HEK293T (cell line): Measurements from ENCODE around the gene SLC35D2.
"Not testable (repeated sequence)": the region's sequence is repeated elsewhere in the genome, so short reads cannot be mapped to it uniquely, and the experiment has no call there.

Experiments
- CTCF ChIA-PET: fragments of 350-600 bp; formaldehyde crosslinking; extraction: SDS; loops from one replicate; lab custom pipeline; 2021; ENCODE audit warnings: antibody characterized with exemption, inconsistent platforms; lab: Yijun Ruan, JAX
- POLR2A ChIA-PET: fragments of 350-600 bp; formaldehyde crosslinking; extraction: SDS; loops from one replicate; lab custom pipeline; 2020; ENCODE audit warnings: antibody characterized with exemption, inconsistent platforms; lab: Yijun Ruan, JAX
- DNase-seq: peaks from one replicate; pipeline ENCODE4 v3.0.0; 2012; ENCODE audit warnings: mixed read lengths; ENCODE audit errors: extremely low spot score
- ARNT ChIP-seq: fragments of 450-650 bp; IDR thresholded peaks from 2 replicates; pipeline ENCODE4 v1.6.1; 2017; ENCODE audit warnings: mild to moderate bottlenecking
- BHLHE40 ChIP-seq: fragments of 450-650 bp; IDR thresholded peaks from 2 replicates; pipeline ENCODE4 v1.6.1; 2016; ENCODE audit warnings: mild to moderate bottlenecking, moderate library complexity, borderline replicate concordance
- CTBP1 ChIP-seq: fragments of 450-650 bp; IDR thresholded peaks from 2 replicates; pipeline ENCODE4 v1.6.1; 2016; ENCODE audit warnings: borderline replicate concordance
- ELF4 ChIP-seq: fragments of 450-650 bp; IDR thresholded peaks from 2 replicates; pipeline ENCODE4 v1.6.1; 2017; ENCODE audit warnings: antibody characterized with exemption
- FOXA1 ChIP-seq: fragments of 450-650 bp; IDR thresholded peaks from 2 replicates; pipeline ENCODE4 v1.6.1; 2016; ENCODE audit warnings: mild to moderate bottlenecking
- FOXK2 ChIP-seq: fragments of 450-650 bp; IDR thresholded peaks from 2 replicates; pipeline ENCODE4 v1.6.1; 2016; ENCODE audit warnings: mild to moderate bottlenecking
- FOXM1 ChIP-seq: fragments of 450-650 bp; IDR thresholded peaks from 2 replicates; pipeline ENCODE4 v1.6.1; 2017; ENCODE audit warnings: mild to moderate bottlenecking, borderline replicate concordance
- HDGF ChIP-seq: fragments of 450-650 bp; IDR thresholded peaks from 2 replicates; pipeline ENCODE4 v1.6.1; 2017; ENCODE audit warnings: antibody characterized with exemption, borderline replicate concordance
- L3MBTL2 ChIP-seq: fragments of 450-650 bp; conservative IDR thresholded peaks from 2 replicates; pipeline ENCODE4 v1.6.1; 2016; ENCODE audit warnings: mild to moderate bottlenecking
- LEF1 ChIP-seq: fragments of 450-650 bp; IDR thresholded peaks from 2 replicates; pipeline ENCODE4 v1.6.1; 2017; ENCODE audit warnings: mild to moderate bottlenecking, borderline replicate concordance
- NFRKB ChIP-seq: fragments of 450-650 bp; IDR thresholded peaks from 2 replicates; pipeline ENCODE4 v1.6.1; 2016; ENCODE audit warnings: mild to moderate bottlenecking, moderate library complexity
- PKNOX1 ChIP-seq: fragments of 450-650 bp; IDR thresholded peaks from 2 replicates; pipeline ENCODE4 v1.6.1; 2016
- SP1 ChIP-seq: fragments of 450-650 bp; IDR thresholded peaks from 2 replicates; pipeline ENCODE4 v1.6.1; 2017
- SUZ12 ChIP-seq: fragments of 450-650 bp; IDR thresholded peaks from 2 replicates; pipeline ENCODE4 v1.6.1; 2016; ENCODE audit warnings: mild to moderate bottlenecking
- TARDBP ChIP-seq: fragments of 450-650 bp; IDR thresholded peaks from 2 replicates; pipeline ENCODE4 v1.6.1; 2016
- ZNF384 ChIP-seq: fragments of 450-650 bp; IDR thresholded peaks from 2 replicates; pipeline ENCODE4 v1.6.1; 2016

The SLC35D2 gene

GRCh38 chr9:96376891-96377874, 6.3 kb downstream of the SLC35D2 start:
- ChIA-PET CTCF (no interaction called here), POLR2A (no interaction called here)
- no peak for TF ChIP-seq SP1
- no peak for TF ChIP-seq BHLHE40
- no peak for TF ChIP-seq PKNOX1
- TF ChIP-seq FOXK2, result no peak
- no peak for TF ChIP-seq LEF1
- no peak for TF ChIP-seq FOXA1
- no peak for TF ChIP-seq NFRKB
- no peak for TF ChIP-seq TARDBP
- TF ChIP-seq ZNF384, result no peak
- TF ChIP-seq SUZ12, result no peak
- TF ChIP-seq ARNT, result no peak
- no peak for TF ChIP-seq L3MBTL2
- DNase-seq, result peak; percentile 37

GRCh38 chr9:96375507-96375906, 8.0 kb downstream of the SLC35D2 start:
- CTCF ChIA-PET, result interaction anchor here (0.7 kb wide), 1 partner anchor 70 kb away, joined by 3 read pairs; no protein-coding TSS in a partner anchor
- DNase-seq, POLR2A ChIA-PET: not testable (repeated sequence)

GRCh38 chr9:96367943-96368342, 15.6 kb downstream of the SLC35D2 start:
- POLR2A ChIA-PET, result no interaction called here
- CTCF ChIA-PET, result no interaction called here
- DNase-seq, result no peak
- TF ChIP-seq FOXA1, result no peak
- TF ChIP-seq PKNOX1, result no peak
- TF ChIP-seq ELF4, result no peak
- TF ChIP-seq HDGF, result no peak
- TF ChIP-seq FOXM1, result no peak
- no peak for TF ChIP-seq SP1
- TF ChIP-seq CTBP1, result no peak
- TF ChIP-seq ZNF384, result no peak
- no peak for TF ChIP-seq LEF1
- TF ChIP-seq FOXK2, result no peak
- TF ChIP-seq SUZ12, result no peak
- TF ChIP-seq L3MBTL2, result no peak
- no peak for TF ChIP-seq NFRKB
- no peak for TF ChIP-seq BHLHE40
- TF ChIP-seq ARNT, result no peak
- TF ChIP-seq TARDBP, result no peak

- POLR2A ChIA-PET, result no interaction called here
- no peak for TF ChIP-seq SUZ12
- TF ChIP-seq FOXM1, result no peak
- no peak for TF ChIP-seq FOXA1
These were observed 20.1 kb downstream of the SLC35D2 start for GRCh38 chr9:96363175-96363967.

GRCh38 chr9:96362119-96362518, 21.4 kb downstream of the SLC35D2 start:
- CTCF ChIA-PET, result not testable (repeated sequence)

More at GRCh38 chr9:96363175-96363967, 20.1 kb downstream of the SLC35D2 start:
- CTCF ChIA-PET, result no interaction called here
- no peak for DNase-seq

GRCh38 chr9:96361668-96362067, 21.8 kb downstream of the SLC35D2 start:
- DNase-seq, result no peak
- ChIA-PET POLR2A (no interaction called here), CTCF (no interaction called here)
- TF ChIP-seq SP1, result no peak

More at GRCh38 chr9:96362119-96362518, 21.4 kb downstream of the SLC35D2 start:
- POLR2A ChIA-PET, DNase-seq: not testable (repeated sequence)

GRCh38 chr9:96360976-96361375, 22.5 kb downstream of the SLC35D2 start:
- no peak for DNase-seq
- CTCF ChIA-PET, result no interaction called here
- POLR2A ChIA-PET, result no interaction called here
- TF ChIP-seq L3MBTL2, result no peak
- TF ChIP-seq FOXA1, result no peak

GRCh38 chr9:96360523-96360922, 23.0 kb downstream of the SLC35D2 start:
- CTCF ChIA-PET, POLR2A ChIA-PET, DNase-seq: not testable (repeated sequence)
